AG10803 (cell line): ENCODE data around the gene RBMXL2.

Source experiments
- DNase-seq: peaks from one replicate; pipeline ENCODE4 v3.0.0; 2010; ENCODE audit warnings: low read depth
- H3K4me3 ChIP-seq: 2 replicates; pipeline ENCODE4 v1.5.1; 2011; ENCODE audit warnings: mild to moderate bottlenecking, low read length, control low read depth
- TF ChIP-seq, protein P1 (sequence below): conservative IDR thresholded peaks from 2 replicates; pipeline ENCODE4 v1.5.1; 2011; ENCODE audit warnings: mild to moderate bottlenecking, low read length, control low read depth, inconsistent platforms

The RBMXL2 gene

GRCh38 chr11:7072401-7073028 lies 16.3 kb upstream of the RBMXL2 start:
- TF ChIP-seq, protein P1, sequence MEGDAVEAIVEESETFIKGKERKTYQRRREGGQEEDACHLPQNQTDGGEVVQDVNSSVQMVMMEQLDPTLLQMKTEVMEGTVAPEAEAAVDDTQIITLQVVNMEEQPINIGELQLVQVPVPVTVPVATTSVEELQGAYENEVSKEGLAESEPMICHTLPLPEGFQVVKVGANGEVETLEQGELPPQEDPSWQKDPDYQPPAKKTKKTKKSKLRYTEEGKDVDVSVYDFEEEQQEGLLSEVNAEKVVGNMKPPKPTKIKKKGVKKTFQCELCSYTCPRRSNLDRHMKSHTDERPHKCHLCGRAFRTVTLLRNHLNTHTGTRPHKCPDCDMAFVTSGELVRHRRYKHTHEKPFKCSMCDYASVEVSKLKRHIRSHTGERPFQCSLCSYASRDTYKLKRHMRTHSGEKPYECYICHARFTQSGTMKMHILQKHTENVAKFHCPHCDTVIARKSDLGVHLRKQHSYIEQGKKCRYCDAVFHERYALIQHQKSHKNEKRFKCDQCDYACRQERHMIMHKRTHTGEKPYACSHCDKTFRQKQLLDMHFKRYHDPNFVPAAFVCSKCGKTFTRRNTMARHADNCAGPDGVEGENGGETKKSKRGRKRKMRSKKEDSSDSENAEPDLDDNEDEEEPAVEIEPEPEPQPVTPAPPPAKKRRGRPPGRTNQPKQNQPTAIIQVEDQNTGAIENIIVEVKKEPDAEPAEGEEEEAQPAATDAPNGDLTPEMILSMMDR: no peak
- no peak overlapping the region for H3K4me3 ChIP-seq
- no peak for DNase-seq

- H3K4me3 ChIP-seq: no peak overlapping the region
- TF ChIP-seq, protein P1: no peak
- no peak for DNase-seq
These were observed 11.7 kb upstream of the RBMXL2 start for GRCh38 chr11:7077101-7077500.

- TF ChIP-seq, protein P1: no peak
- no peak for DNase-seq
- H3K4me3 ChIP-seq: no peak overlapping the region
These were observed 9.2 kb upstream of the RBMXL2 start for GRCh38 chr11:7079545-7080135.

DNA sequence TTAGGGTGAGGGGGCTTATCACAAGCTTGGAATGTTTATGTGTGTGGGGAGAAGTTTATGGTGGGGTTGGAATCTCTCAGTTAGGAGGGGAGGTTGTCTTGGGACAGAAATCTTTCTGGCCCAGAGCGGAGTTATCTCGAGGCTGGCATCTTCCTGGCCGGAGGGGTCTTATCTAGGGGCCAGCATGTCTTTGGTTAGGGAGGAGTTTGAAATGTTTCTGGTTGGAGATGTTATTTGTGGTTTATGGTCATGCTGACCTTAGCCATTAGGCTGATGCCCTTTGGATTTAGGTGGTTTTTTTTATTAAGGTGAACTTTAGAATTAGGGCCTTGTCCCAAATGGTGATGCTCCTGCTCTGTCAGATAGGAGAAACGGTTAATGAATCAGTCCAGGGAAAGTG lies 7.9 kb upstream of the RBMXL2 start:
- TF ChIP-seq, protein P1: no peak
- no peak for DNase-seq
- no peak overlapping the region for H3K4me3 ChIP-seq

- TF ChIP-seq, protein P1: no peak
- no peak for DNase-seq
These were observed 7.4 kb upstream of the RBMXL2 start for GRCh38 chr11:7081441-7081840.

DNA sequence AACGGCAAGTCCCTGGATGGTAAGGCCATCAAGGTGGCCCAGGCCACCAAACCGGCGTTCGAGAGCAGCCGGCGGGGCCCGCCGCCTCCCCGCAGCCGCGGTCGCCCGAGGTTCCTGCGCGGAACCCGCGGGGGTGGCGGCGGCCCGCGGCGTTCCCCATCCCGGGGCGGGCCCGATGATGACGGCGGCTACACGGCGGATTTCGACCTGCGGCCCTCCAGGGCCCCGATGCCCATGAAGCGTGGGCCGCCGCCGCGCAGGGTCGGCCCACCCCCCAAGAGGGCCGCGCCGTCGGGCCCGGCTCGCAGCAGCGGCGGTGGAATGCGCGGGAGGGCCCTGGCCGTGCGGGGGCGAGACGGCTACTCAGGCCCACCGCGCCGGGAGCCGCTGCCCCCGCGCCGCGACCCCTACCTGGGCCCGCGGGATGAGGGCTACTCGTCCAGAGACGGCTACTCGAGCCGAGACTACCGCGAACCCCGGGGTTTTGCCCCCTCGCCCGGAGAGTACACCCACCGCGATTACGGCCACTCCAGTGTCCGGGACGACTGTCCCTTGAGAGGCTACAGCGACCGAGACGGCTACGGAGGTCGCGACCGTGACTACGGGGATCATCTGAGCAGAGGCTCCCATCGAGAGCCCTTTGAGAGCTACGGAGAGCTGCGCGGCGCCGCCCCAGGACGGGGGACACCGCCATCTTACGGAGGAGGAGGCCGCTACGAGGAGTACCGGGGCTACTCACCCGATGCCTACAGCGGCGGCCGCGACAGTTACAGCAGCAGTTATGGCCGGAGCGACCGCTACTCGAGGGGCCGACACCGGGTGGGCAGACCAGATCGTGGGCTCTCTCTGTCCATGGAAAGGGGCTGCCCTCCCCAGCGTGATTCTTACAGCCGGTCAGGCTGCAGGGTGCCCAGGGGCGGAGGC lies 792 bp downstream of the RBMXL2 start:
- no peak overlapping the region for H3K4me3 ChIP-seq
- TF ChIP-seq, protein P1: no peak
- no peak for DNase-seq

More at GRCh38 chr11:7081441-7081840, 7.4 kb upstream of the RBMXL2 start:
- no peak overlapping the region for H3K4me3 ChIP-seq
